Neural cell (in vitro differentiated cells): ENCODE data around the gene AMIGO1.

Experiments used
- TF ChIP-seq, protein P1 (sequence below): fragments of 450-650 bp; IDR thresholded peaks from 2 replicates; pipeline ENCODE4 v1.5.1; 2014; ENCODE audit warnings: antibody characterized with exemption, mild to moderate bottlenecking, moderate library complexity; ENCODE audit not compliant: poor library complexity, severe bottlenecking
- TF ChIP-seq, protein P2 (sequence below): IDR thresholded peaks from 2 replicates; pipeline ENCODE4 v1.6.1; 2012; ENCODE audit warnings: borderline replicate concordance

DNA sequence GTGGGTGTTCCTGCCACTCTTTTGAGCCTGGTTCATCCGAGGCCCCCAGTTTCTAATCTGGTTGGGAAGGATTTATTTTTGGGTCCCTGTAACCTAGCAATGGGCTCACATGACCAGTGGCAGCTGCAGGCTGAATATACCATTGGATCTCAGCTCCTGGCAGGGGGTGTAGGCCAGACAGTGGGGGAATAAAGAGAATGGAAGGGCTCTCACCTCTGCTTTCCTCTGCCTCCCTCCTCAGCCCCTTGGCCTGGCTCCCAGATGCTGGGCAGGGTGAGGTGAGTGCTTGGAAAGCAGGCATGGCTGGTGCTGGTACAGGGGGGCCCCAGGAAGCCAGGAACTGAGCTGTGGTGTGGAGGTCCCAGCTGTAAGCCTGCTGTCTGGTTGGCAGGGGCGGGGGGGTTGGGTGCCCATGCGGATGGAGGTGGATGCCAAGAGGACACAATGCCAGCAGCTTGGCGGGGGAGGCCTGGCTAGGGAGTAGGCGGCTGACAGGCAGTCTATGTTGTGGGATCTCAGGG is 26.5 kb upstream of the AMIGO1 start:
- TF ChIP-seq, protein P1, sequence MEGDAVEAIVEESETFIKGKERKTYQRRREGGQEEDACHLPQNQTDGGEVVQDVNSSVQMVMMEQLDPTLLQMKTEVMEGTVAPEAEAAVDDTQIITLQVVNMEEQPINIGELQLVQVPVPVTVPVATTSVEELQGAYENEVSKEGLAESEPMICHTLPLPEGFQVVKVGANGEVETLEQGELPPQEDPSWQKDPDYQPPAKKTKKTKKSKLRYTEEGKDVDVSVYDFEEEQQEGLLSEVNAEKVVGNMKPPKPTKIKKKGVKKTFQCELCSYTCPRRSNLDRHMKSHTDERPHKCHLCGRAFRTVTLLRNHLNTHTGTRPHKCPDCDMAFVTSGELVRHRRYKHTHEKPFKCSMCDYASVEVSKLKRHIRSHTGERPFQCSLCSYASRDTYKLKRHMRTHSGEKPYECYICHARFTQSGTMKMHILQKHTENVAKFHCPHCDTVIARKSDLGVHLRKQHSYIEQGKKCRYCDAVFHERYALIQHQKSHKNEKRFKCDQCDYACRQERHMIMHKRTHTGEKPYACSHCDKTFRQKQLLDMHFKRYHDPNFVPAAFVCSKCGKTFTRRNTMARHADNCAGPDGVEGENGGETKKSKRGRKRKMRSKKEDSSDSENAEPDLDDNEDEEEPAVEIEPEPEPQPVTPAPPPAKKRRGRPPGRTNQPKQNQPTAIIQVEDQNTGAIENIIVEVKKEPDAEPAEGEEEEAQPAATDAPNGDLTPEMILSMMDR: no peak
- TF ChIP-seq, protein P2, sequence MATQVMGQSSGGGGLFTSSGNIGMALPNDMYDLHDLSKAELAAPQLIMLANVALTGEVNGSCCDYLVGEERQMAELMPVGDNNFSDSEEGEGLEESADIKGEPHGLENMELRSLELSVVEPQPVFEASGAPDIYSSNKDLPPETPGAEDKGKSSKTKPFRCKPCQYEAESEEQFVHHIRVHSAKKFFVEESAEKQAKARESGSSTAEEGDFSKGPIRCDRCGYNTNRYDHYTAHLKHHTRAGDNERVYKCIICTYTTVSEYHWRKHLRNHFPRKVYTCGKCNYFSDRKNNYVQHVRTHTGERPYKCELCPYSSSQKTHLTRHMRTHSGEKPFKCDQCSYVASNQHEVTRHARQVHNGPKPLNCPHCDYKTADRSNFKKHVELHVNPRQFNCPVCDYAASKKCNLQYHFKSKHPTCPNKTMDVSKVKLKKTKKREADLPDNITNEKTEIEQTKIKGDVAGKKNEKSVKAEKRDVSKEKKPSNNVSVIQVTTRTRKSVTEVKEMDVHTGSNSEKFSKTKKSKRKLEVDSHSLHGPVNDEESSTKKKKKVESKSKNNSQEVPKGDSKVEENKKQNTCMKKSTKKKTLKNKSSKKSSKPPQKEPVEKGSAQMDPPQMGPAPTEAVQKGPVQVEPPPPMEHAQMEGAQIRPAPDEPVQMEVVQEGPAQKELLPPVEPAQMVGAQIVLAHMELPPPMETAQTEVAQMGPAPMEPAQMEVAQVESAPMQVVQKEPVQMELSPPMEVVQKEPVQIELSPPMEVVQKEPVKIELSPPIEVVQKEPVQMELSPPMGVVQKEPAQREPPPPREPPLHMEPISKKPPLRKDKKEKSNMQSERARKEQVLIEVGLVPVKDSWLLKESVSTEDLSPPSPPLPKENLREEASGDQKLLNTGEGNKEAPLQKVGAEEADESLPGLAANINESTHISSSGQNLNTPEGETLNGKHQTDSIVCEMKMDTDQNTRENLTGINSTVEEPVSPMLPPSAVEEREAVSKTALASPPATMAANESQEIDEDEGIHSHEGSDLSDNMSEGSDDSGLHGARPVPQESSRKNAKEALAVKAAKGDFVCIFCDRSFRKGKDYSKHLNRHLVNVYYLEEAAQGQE: no peak
